IMR-90 (cell line): ENCODE data around the gene LINC00237.

Experiments
- CTCF ChIP-seq: conservative IDR thresholded peaks from 2 replicates; pipeline ENCODE4 v1.5.1; 2012; ENCODE audit warnings: mild to moderate bottlenecking, low read depth, low read length, improper control_type of control experiment
- MAFK ChIP-seq: IDR thresholded peaks from 2 replicates; pipeline ENCODE4 v1.6.1; 2012; ENCODE audit warnings: low read depth, low read length, improper control_type of control experiment
- POLR2A ChIP-seq: IDR thresholded peaks from 2 replicates; pipeline ENCODE4 v1.6.1; 2012; ENCODE audit warnings: mild to moderate bottlenecking, low read depth, low read length

GRCh38 chr20:21105429-21106170 lies 558 bp downstream of the LINC00237 start:
- TF ChIP-seq CTCF (no peak), MAFK (no peak), POLR2A (no peak)
